Sigmoid colon (tissue), 7 donors: ENCODE data around the gene DYNLRB2. TPM values are rescaled to one million over a fixed set of nuclear protein-coding genes. Genes with fewer than 3 reads are reported as not detected.

Source experiments
- DNase-seq: peaks from one replicate; pipeline ENCODE4 v3.0.0-alpha.2; 2019
- H3K27ac ChIP-seq, 4 donors: fragments of 200-600 bp; sonication (generic); one replicate each; pipeline ENCODE4 v1.5.1; 2016 to 2019; ENCODE audit warnings: mild to moderate bottlenecking in 1 of 4
- H3K27me3 ChIP-seq, 3 donors: fragments of 200-600 bp; sonication (generic); one replicate each; pipeline ENCODE4 v1.5.1; 2019; ENCODE audit warnings: mild to moderate bottlenecking in 1 of 3
- H3K36me3 ChIP-seq, 4 donors: fragments of 200-600 bp; sonication (generic); one replicate each; pipeline ENCODE4 v1.5.1; 2016 to 2019
- H3K4me1 ChIP-seq, 4 donors: fragments of 200-600 bp; sonication (generic); one replicate each; pipeline ENCODE4 v1.5.1; 2017 to 2019
- H3K4me3 ChIP-seq, 4 donors: fragments of 200-600 bp; sonication (generic); one replicate each; pipeline ENCODE4 v1.5.1; 2017 to 2019; ENCODE audit warnings: mild to moderate bottlenecking in 2 of 4, moderate library complexity in 1 of 4
- H3K9me3 ChIP-seq, 4 donors: fragments of 200-600 bp in 3 of 4; sonication (generic) in 3 of 4; one replicate each; pipeline versions ENCODE4 v1.5.1 to v1.6.1; 2013 to 2019
- CTCF ChIP-seq, 4 experiments: fragments of 450-650 bp in 3 of 4; fragments of 200-600 bp in 1 of 4; IDR thresholded peaks; one replicate each; pipeline ENCODE4 v1.5.1; 2016 to 2019; ENCODE audit warnings: antibody characterized with exemption in 4 of 4, mild to moderate bottlenecking in 3 of 4, moderate library complexity in 2 of 4
- EP300 ChIP-seq, 4 donors: sonication (generic); formaldehyde crosslinking; IDR thresholded peaks; one replicate each; pipeline ENCODE4 v1.6.1; 2017; ENCODE audit warnings: antibody characterized with exemption in 4 of 4
- POLR2A ChIP-seq, 2 donors: fragments of 450-650 bp; IDR thresholded peaks; one replicate each; pipeline ENCODE4 v1.6.1; 2016; ENCODE audit warnings: antibody characterized with exemption in 2 of 2, mild to moderate bottlenecking in 2 of 2, moderate library complexity in 2 of 2
- POLR2AphosphoS5 ChIP-seq, 4 donors: sonication (generic); formaldehyde crosslinking; IDR thresholded peaks; one replicate each; pipeline ENCODE4 v1.6.1; 2017; ENCODE audit warnings: antibody characterized with exemption in 4 of 4
- WGBS, 2 donors: extraction: QIAGEN DNeasy Blood & Tissue Kit; methylation state at CpG; one replicate each; pipeline ENCODE4 v1.1.7; 2013; 5-methylcytosine and 5-hydroxymethylcytosine counted together
- intact Hi-C: fragments of 100-400 bp; cut with DNase I; formaldehyde crosslinking; loops from one replicate; pipeline ENCODE4 v1.15.1; 2023
- polyA plus RNA-seq, 3 donors: library from polyadenylated mRNA; stranded (reverse); fragments of 200-250 nt; gene quantifications; one replicate each; pipeline ENCODE4 v1.2.3, GENCODE V29; 2013
- total RNA-seq, 4 donors: library from RNA; depleted of rRNA; stranded (reverse); fragments of >200 nt; gene quantifications; one replicate each; pipeline ENCODE4 v1.1.0, GENCODE V29; 2016
- donor health status: healthy with polysubstance abuse.
- donor health status: Bipolar disorder and iron deficiency.
- donor health status: healthy.

Gene DYNLRB2
- total and polyA plus RNA-seq, 7 donors: 0.63 to 3.3 (median 2.5) TPM; not detected in 3

- no peaks in the 10 kb centered on the region for H3K4me1 ChIP-seq
- no peaks in the 10 kb centered on the region for H3K9me3 ChIP-seq
- 61 to 62% methylated on average over 9 of the region's 9 CpGs for WGBS, 2 donors
- no peak overlapping the region for H3K4me3 ChIP-seq
- H3K36me3 ChIP-seq: no peaks in the 10 kb centered on the region
- no peak overlapping the region for H3K27ac ChIP-seq
- no peak for DNase-seq
- intact Hi-C loops: no loop called here
- no peak for TF ChIP-seq POLR2AphosphoS5 (IDR thresholded peaks at IDR 0.05)
- no peak for TF ChIP-seq CTCF (IDR thresholded peaks at IDR 0.05)
- no peak for TF ChIP-seq POLR2A (IDR thresholded peaks at IDR 0.05)
- no peak for TF ChIP-seq EP300 (IDR thresholded peaks at IDR 0.05)
- peaks cover 0 to 7% (median 5%) of the 10 kb centered on the region in 3 donors for H3K27me3 ChIP-seq
Observed at GRCh38 chr16:80569440-80570105, 28.8 kb downstream of the DYNLRB2 start.

- Histone ChIP-seq H3K27ac (no peak overlapping the region), H3K4me1 (no peaks in the 10 kb centered on the region), H3K9me3 (no peaks in the 10 kb centered on the region), H3K27me3 (peaks cover 0 to 7% (median 5%) of the 10 kb centered on the region in 3 donors), H3K36me3 (no peaks in the 10 kb centered on the region), H3K4me3 (no peak overlapping the region)
- 42 to 56% methylated on average over 6 of the region's 6 CpGs for WGBS, 2 donors
- intact Hi-C loops: no loop called here
- no peak for TF ChIP-seq CTCF (IDR thresholded peaks at IDR 0.05)
- TF ChIP-seq EP300 (IDR thresholded peaks at IDR 0.05): no peak
- DNase-seq: no peak
Observed at GRCh38 chr16:80570106-80570478, 29.3 kb downstream of the DYNLRB2 start.

- 78 to 79% methylated on average over 6 of the region's 6 CpGs for WGBS, 2 donors
- intact Hi-C loops: no loop called here
- no peak for DNase-seq
- Histone ChIP-seq H3K27me3 (no peaks in the 10 kb centered on the region), H3K27ac (no peak overlapping the region), H3K9me3 (no peaks in the 10 kb centered on the region), H3K4me1 (no peaks in the 10 kb centered on the region), H3K36me3 (no peaks in the 10 kb centered on the region), H3K4me3 (no peak overlapping the region)
- TF ChIP-seq POLR2AphosphoS5 (IDR thresholded peaks at IDR 0.05) (no peak), CTCF (IDR thresholded peaks at IDR 0.05) (no peak), EP300 (IDR thresholded peaks at IDR 0.05) (no peak), POLR2A (IDR thresholded peaks at IDR 0.05) (no peak)
Observed at GRCh38 chr16:80573700-80574120, 32.9 kb downstream of the DYNLRB2 start.

- Histone ChIP-seq H3K27ac (no peak overlapping the region), H3K27me3 (no peaks in the 10 kb centered on the region), H3K4me1 (no peaks in the 10 kb centered on the region), H3K4me3 (no peak overlapping the region), H3K36me3 (no peaks in the 10 kb centered on the region), H3K9me3 (no peaks in the 10 kb centered on the region)
- 92 to 95% methylated on average over 1 of the region's 1 CpG for WGBS, 2 donors
- intact Hi-C loops: no loop called here
- TF ChIP-seq POLR2A (IDR thresholded peaks at IDR 0.05): no peak
- no peak for TF ChIP-seq POLR2AphosphoS5 (IDR thresholded peaks at IDR 0.05)
- no peak for DNase-seq
Observed at GRCh38 chr16:80576343-80576912, 35.6 kb downstream of the DYNLRB2 start.

GRCh38 chr16:80577485-80578280, 36.9 kb downstream of the DYNLRB2 start:
- intact Hi-C loops: no loop called here
- no peak for TF ChIP-seq EP300 (IDR thresholded peaks at IDR 0.05)
- TF ChIP-seq POLR2AphosphoS5 (IDR thresholded peaks at IDR 0.05): no peak
- TF ChIP-seq POLR2A (IDR thresholded peaks at IDR 0.05): no peak
- no peak for TF ChIP-seq CTCF (IDR thresholded peaks at IDR 0.05)
- H3K27me3 ChIP-seq: no peaks in the 10 kb centered on the region
- H3K4me1 ChIP-seq: no peaks in the 10 kb centered on the region
- H3K4me3 ChIP-seq: no peak overlapping the region
- DNase-seq: no peak
- no peak overlapping the region for H3K27ac ChIP-seq
- H3K36me3 ChIP-seq: no peaks in the 10 kb centered on the region
- H3K9me3 ChIP-seq: no peaks in the 10 kb centered on the region
- 68 to 88% methylated on average over 11 of the region's 11 CpGs for WGBS, 2 donors
